GM12874 (cell line): ENCODE data around the gene INTU.

ENCODE experiments used
- CTCF ChIP-seq: IDR thresholded peaks from 2 replicates; pipeline ENCODE4 v1.5.1; 2011; ENCODE audit warnings: low read depth, mild to moderate bottlenecking, control low read depth, low read length, moderate library complexity; ENCODE audit not compliant: insufficient read depth

Gene INTU

GRCh38 chr4:127686658-127687057 lies 53.9 kb downstream of the INTU start:
- no peak for TF ChIP-seq CTCF

GRCh38 chr4:127687580-127687979 lies 54.8 kb downstream of the INTU start:
- TF ChIP-seq CTCF, result no peak

GRCh38 chr4:127698789-127699200 lies 66.0 kb downstream of the INTU start:
- no peak for TF ChIP-seq CTCF

- no peak for TF ChIP-seq CTCF
These were observed 76.2 kb downstream of the INTU start for GRCh38 chr4:127708985-127709384.

- TF ChIP-seq CTCF, result no peak
These were observed 76.7 kb downstream of the INTU start for GRCh38 chr4:127709456-127709855.

GRCh38 chr4:127730142-127730913 lies 97.6 kb downstream of the INTU start, which contains the start of gene SLC25A31:
Gene SLC25A31, plus strand, starts transcription at chr4:127730400. Its CDS starts 146 bp downstream, at chr4:127730546.
- TF ChIP-seq CTCF, result no peak

- TF ChIP-seq CTCF, result no peak
These were observed 98.6 kb downstream of the INTU start for GRCh38 chr4:127731406-127731805.
